BLaER1 (cell line): ENCODE results near the gene KCNH5.

Source experiments
- H3K27ac ChIP-seq: shearing (Covaris generic); formaldehyde crosslinking; 2 replicates; pipeline ENCODE4 v1.8.1; 2022
- H3K27me3 ChIP-seq: shearing (Covaris generic); formaldehyde crosslinking; 2 replicates; pipeline ENCODE4 v1.8.1; 2022
- H3K36me3 ChIP-seq: shearing (Covaris generic); formaldehyde crosslinking; 2 replicates; pipeline ENCODE4 v1.8.1; 2022
- H3K4me1 ChIP-seq: shearing (Covaris generic); formaldehyde crosslinking; 2 replicates; pipeline ENCODE4 v1.8.1; 2022
- H3K4me2 ChIP-seq: shearing (Covaris generic); formaldehyde crosslinking; 2 replicates; pipeline ENCODE4 v1.8.1; 2022
- H3K4me3 ChIP-seq: shearing (Covaris generic); formaldehyde crosslinking; 2 replicates; pipeline ENCODE4 v1.8.1; 2022
- H3K9ac ChIP-seq: shearing (Covaris generic); formaldehyde crosslinking; 2 replicates; pipeline ENCODE4 v1.8.1; 2022
- H3K9me3 ChIP-seq: shearing (Covaris generic); formaldehyde crosslinking; 2 replicates; pipeline ENCODE4 v1.8.1; 2022
- H4K20me1 ChIP-seq: shearing (Covaris generic); formaldehyde crosslinking; 2 replicates; pipeline ENCODE4 v1.8.1; 2022
- Cebpa-rat ChIP-seq: shearing (Covaris generic); IDR thresholded peaks from 2 replicates; pipeline ENCODE4 v1.8.1; 2022

KCNH5 gene

DNA sequence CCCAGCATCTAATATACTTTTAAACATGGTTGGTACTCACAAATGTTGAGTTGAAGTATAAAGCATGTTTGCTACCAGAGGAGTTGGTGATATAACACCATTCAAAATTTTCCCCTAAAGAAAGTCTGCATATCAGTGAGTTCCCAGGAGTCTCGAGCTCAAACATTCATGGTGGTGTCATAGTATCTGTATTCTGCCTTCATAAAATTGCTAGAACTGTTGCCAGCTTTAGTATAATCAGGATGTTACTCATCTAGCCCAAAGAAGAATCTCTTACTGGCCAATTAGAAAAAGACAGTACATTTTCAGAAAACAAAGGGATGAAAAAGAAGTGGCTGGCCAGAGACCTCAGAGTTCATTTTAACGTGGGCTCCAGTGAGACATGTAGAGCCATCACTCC lies 374.7 kb downstream of the KCNH5 start:
- Histone ChIP-seq H3K4me3 (no peak overlapping the region), H4K20me1 (no peaks in the 10 kb centered on the region), H3K4me2 (no peak overlapping the region), H3K36me3 (no peaks in the 10 kb centered on the region), H3K4me1 (no peaks in the 10 kb centered on the region), H3K27ac (no peak overlapping the region), H3K9me3 (no peaks in the 10 kb centered on the region), H3K9ac (no peak overlapping the region), H3K27me3 (no peaks in the 10 kb centered on the region)
- no peak for TF ChIP-seq Cebpa-rat

DNA sequence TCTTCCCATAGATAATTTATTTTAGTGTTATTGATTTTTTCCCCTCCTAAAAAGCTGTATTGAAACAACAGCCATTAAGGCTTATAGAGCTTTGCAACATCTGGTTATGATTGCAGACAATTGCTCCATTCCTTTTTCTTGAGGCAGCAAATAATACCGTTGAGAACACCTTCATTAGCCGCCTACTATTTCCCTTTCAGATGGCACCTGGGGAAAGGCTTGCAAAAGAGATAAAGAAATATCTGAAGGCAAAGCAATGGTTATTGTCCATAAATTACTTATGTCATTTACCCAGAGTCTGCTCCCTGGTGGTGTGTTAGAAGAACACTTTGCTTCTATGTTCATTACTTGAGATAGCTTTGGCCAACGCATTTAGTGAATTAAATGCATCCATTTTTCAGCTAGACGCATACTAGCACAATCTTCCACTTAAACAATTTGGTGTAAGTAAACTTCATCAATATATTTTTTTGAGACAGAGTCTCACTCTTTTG lies 377.8 kb downstream of the KCNH5 start:
- Histone ChIP-seq H3K27me3 (no peaks in the 10 kb centered on the region), H4K20me1 (no peaks in the 10 kb centered on the region), H3K9ac (no peak overlapping the region), H3K4me3 (no peak overlapping the region), H3K36me3 (no peaks in the 10 kb centered on the region), H3K4me1 (no peaks in the 10 kb centered on the region), H3K9me3 (no peaks in the 10 kb centered on the region), H3K4me2 (no peak overlapping the region), H3K27ac (no peak overlapping the region)
- TF ChIP-seq Cebpa-rat, result no peak

DNA sequence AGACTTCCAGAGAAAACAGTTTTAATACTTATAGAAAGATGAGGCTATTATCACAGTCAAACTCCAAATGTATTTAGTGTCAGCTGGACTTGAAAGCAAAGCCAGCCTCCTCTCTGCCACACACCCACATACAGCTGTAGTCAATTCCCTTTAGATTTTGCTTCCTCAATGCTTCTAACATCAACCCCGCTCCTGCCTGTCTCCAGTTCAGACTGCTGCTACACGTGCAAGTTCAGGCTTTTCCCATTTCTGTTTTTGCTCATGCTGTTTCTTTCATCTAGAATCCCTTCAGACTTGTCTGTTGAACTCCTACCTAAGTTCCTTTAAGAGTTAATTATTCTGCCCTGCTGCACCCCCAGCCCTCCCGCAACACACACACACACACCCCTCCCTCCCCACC lies 380.0 kb downstream of the KCNH5 start:
- Histone ChIP-seq H3K27ac (no peak overlapping the region), H3K27me3 (no peaks in the 10 kb centered on the region), H3K36me3 (no peaks in the 10 kb centered on the region), H3K4me3 (no peak overlapping the region), H3K4me2 (no peak overlapping the region), H3K4me1 (no peaks in the 10 kb centered on the region), H3K9me3 (no peaks in the 10 kb centered on the region), H3K9ac (no peak overlapping the region), H4K20me1 (no peaks in the 10 kb centered on the region)
- TF ChIP-seq Cebpa-rat, result no peak

DNA sequence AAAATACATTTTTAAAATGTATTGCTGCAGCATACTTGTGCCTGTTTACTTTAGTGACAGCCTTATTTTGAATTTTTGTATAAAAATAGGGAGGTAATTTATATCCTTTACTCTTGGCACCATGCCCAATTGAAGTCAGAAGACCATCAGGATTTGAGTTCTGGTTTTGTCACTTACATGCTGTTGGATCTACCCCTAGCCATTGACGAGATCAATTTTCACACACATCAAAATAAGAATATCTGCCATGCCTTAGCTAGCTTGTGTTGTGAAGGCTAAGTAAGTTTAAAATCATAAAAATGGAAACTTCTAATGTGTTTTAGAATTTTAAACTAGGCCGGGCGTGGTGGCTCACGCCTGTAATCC lies 381.8 kb downstream of the KCNH5 start:
- H3K27ac ChIP-seq, result no peak overlapping the region
- no peaks in the 10 kb centered on the region for H3K36me3 ChIP-seq
- no peaks in the 10 kb centered on the region for H3K4me1 ChIP-seq
- H4K20me1 ChIP-seq, result no peaks in the 10 kb centered on the region
- H3K9ac ChIP-seq, result no peak overlapping the region
- no peaks in the 10 kb centered on the region for H3K9me3 ChIP-seq
- no peak overlapping the region for H3K4me2 ChIP-seq
- no peaks in the 10 kb centered on the region for H3K27me3 ChIP-seq
- H3K4me3 ChIP-seq, result no peak overlapping the region
- no peak for TF ChIP-seq Cebpa-rat

DNA sequence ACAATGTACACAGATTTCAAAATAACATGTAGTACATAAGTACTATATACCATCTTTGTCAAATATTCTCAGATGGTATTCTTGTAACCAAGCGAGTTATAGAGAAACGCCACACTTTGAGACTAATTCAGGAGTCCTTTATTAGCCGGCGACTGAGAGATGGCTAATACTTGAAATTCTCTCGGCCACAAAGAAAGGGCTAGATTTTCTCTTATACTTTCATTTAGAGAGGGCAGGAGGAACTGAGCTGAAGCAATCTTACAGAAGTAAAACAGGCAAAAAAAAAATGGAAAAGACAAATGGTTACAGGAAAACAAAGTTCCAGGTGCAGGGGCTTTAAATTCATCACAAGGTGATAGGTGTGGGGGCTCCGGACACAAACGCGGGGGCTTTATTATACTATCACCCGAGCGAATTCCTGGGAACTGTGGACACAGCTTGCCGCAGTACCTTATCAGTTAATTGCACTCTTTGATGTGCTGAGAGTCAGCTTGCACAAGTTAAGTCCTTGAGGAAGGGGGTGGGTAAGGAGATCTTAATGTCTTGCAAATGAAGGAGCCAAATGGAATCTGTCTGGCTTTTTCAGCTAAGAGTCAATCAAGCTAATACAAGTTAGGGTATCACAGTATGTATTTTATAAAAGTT lies 382.3 kb downstream of the KCNH5 start:
- H3K9me3 ChIP-seq, result no peaks in the 10 kb centered on the region
- no peaks in the 10 kb centered on the region for H3K36me3 ChIP-seq
- H3K4me3 ChIP-seq, result no peak overlapping the region
- no peak for TF ChIP-seq Cebpa-rat
- H3K4me2 ChIP-seq, result no peak overlapping the region
- H3K27me3 ChIP-seq, result no peaks in the 10 kb centered on the region
- H3K9ac ChIP-seq, result no peak overlapping the region
- H4K20me1 ChIP-seq, result no peaks in the 10 kb centered on the region
- no peak overlapping the region for H3K27ac ChIP-seq
- H3K4me1 ChIP-seq, result no peaks in the 10 kb centered on the region

DNA sequence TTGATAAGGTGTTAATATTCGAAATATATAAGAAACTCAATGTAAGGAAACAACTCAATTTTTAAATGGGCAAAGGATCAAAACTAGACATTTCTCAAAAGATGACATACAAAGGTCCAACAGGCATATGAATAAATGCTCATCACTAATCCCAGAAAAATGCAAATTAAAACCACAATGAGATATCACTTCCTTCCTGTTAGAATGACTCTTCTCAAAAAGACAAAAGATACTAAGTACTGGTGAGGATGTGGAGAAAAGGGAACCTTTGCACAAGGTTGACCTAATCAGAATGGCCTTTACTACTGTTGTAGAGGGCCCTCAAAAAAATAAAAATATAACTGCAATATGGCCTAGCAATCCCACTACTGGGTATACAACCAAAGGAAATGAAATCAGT lies 383.4 kb downstream of the KCNH5 start:
- H3K27me3 ChIP-seq, result no peaks in the 10 kb centered on the region
- TF ChIP-seq Cebpa-rat, result no peak

DNA sequence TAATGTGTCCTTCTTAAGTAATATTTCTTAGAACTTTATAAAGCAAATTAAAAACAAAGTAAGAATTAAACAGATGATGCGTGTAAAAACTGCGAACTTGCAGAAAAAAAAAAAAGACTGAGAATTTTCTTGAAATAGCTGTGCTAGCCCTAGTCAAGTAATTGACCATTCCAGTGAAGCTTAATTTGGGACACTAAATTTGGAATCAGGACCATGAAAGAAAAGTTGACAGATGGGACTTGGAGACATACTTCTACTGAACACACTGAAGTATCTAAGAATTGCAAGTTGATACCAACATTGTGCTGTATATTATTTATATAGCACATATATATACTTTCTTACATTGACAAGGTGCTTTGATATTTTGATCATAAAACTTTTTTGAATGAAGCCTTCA lies 386.6 kb downstream of the KCNH5 start:
- Histone ChIP-seq H3K9ac (no peak overlapping the region), H3K9me3 (no peaks in the 10 kb centered on the region), H3K4me1 (no peaks in the 10 kb centered on the region), H3K27me3 (no peaks in the 10 kb centered on the region), H3K4me2 (no peak overlapping the region), H4K20me1 (no peaks in the 10 kb centered on the region), H3K4me3 (no peak overlapping the region), H3K27ac (no peak overlapping the region), H3K36me3 (no peaks in the 10 kb centered on the region)
- no peak for TF ChIP-seq Cebpa-rat

More for the DNA sequence above, 383.4 kb downstream of the KCNH5 start:
- Histone ChIP-seq H3K36me3 (no peaks in the 10 kb centered on the region), H3K9me3 (no peaks in the 10 kb centered on the region), H4K20me1 (no peaks in the 10 kb centered on the region), H3K4me1 (no peaks in the 10 kb centered on the region), H3K27ac (no peak overlapping the region), H3K9ac (no peak overlapping the region), H3K4me2 (no peak overlapping the region), H3K4me3 (no peak overlapping the region)

DNA sequence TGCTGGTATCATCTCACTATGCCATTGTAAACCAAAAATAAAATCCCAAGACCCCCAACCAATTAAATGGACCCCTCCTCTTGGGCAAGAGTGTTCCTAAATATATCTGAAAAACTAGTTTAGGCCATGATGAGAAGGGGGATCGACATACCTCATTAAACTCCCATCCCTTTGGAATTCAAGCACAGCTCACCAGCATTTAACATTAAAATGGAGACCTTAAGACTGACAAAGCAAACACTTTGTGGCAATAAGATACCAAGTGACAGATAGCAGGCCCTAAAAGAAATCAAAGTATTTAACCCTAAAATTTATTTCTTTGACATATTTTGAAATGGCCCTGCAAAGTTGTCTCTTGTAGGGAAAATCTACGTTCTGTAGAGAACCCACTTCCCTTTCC lies 387.9 kb downstream of the KCNH5 start:
- Histone ChIP-seq H3K27ac (no peak overlapping the region), H3K4me2 (no peak overlapping the region), H4K20me1 (no peaks in the 10 kb centered on the region), H3K9ac (no peak overlapping the region), H3K4me3 (no peak overlapping the region), H3K36me3 (no peaks in the 10 kb centered on the region), H3K4me1 (no peaks in the 10 kb centered on the region), H3K9me3 (no peaks in the 10 kb centered on the region), H3K27me3 (no peaks in the 10 kb centered on the region)
- no peak for TF ChIP-seq Cebpa-rat

DNA sequence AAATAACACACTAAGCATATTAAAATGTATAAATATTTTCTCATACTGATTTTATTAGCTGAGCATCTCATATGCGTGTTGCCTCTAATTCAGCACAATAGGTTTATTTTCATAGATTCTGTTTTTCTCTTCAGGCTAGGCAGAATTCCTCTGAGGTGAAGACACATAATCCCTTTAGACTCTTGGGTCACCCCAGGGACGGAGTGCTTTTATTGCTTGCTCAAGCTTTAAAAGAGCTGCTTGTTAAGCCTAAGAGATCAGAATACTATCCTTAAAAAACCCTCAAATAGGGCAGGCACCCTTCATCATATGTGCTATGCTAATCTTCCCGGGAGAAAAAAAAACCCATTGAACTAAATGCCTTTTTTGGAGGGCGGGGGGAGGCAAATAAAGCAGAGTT lies 390.1 kb downstream of the KCNH5 start:
- Histone ChIP-seq H3K4me2 (no peak overlapping the region), H3K9ac (no peak overlapping the region), H4K20me1 (no peaks in the 10 kb centered on the region), H3K4me3 (no peak overlapping the region), H3K27me3 (no peaks in the 10 kb centered on the region), H3K9me3 (no peaks in the 10 kb centered on the region), H3K27ac (no peak overlapping the region), H3K4me1 (no peaks in the 10 kb centered on the region), H3K36me3 (no peaks in the 10 kb centered on the region)
- TF ChIP-seq Cebpa-rat, result no peak

DNA sequence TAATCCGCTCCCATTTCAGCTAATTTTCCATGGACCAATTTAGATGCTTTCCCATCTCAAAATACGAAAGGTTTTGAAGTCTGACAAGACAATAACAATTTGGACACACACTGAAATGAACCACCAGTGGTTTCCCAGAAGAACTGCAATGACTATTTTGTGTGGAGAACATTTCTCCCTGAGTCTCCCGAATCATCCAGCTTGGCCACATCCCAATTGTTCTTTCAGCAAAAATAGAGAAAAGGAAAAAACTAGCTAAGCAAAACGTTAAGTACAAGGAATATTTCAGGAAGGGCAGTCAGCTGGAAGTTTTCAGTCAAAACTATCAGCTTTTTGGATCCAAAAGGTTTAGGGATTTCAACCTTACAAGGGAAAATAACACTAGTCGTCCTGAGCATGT lies 390.6 kb downstream of the KCNH5 start:
- no peaks in the 10 kb centered on the region for H3K27me3 ChIP-seq
- H3K4me2 ChIP-seq, result no peak overlapping the region
- no peaks in the 10 kb centered on the region for H4K20me1 ChIP-seq
- H3K4me1 ChIP-seq, result no peaks in the 10 kb centered on the region
- no peak for TF ChIP-seq Cebpa-rat
- H3K4me3 ChIP-seq, result no peak overlapping the region
- H3K36me3 ChIP-seq, result no peaks in the 10 kb centered on the region
- H3K9ac ChIP-seq, result no peak overlapping the region
- no peak overlapping the region for H3K27ac ChIP-seq
- H3K9me3 ChIP-seq, result no peaks in the 10 kb centered on the region
